DMS 273 (cell line): ENCODE results near the gene FNDC11.
"Not testable (repeated sequence)": the region's sequence is repeated elsewhere in the genome, so short reads cannot be mapped to it uniquely, and the experiment has no call there.

Source experiments
- DNase-seq: peaks from one replicate; lab custom pipeline; 2025; ENCODE audit not compliant: unreplicated experiment; lab: John Stamatoyannopoulos, UW

Gene FNDC11

GRCh38 chr20:63552481-63553249 lies 1.3 kb upstream of the FNDC11 start:
- no peak for DNase-seq

GRCh38 chr20:63553251-63553932 lies 567 bp upstream of the FNDC11 start:
- peak; percentile 91 for DNase-seq

DNA sequence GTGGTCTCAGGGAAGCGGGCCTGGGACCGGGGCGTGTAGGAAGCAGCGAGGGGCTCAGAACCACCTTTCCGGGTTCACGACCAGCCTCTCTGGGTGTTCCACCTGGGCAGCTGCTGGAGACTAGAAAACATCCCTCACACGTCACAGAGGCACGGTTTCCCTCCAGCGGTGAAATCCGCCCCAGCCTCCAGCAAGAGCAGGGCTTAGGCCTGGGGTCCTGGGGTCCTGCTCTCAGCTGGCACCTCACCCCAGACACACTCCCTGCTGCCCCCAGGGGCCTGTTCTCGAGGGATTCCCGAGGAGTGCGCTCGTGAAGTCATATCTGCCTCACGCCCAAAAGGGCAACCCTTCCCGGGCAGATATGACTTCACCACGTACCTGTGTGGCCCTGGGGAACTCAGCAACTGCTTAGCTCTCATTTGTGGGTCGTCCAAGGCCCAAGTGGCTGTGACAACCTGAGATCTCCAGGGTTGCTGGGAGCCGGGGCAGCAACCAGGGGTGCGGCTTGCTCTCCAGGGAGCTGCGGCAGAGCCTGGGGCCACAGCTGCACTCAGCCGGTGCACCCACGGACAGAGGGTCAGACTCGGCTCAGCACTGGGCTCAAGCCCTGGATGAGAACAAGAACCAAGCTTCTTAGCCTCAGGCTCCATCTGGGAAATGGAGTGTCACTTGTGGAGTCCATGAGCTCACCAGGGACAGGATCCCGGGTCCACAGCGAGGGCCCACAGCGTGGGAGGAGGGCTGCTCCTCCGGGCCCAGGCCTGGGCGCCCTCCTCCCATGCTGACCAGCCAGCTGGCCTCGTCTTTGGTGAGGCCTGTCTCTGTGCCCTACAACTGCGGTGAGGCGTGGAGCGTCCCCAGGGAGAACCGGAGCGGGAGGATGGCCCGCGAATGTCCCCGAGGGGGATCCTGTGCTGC lies 661 bp downstream of the FNDC11 start:
- DNase-seq, result no peak

DNA sequence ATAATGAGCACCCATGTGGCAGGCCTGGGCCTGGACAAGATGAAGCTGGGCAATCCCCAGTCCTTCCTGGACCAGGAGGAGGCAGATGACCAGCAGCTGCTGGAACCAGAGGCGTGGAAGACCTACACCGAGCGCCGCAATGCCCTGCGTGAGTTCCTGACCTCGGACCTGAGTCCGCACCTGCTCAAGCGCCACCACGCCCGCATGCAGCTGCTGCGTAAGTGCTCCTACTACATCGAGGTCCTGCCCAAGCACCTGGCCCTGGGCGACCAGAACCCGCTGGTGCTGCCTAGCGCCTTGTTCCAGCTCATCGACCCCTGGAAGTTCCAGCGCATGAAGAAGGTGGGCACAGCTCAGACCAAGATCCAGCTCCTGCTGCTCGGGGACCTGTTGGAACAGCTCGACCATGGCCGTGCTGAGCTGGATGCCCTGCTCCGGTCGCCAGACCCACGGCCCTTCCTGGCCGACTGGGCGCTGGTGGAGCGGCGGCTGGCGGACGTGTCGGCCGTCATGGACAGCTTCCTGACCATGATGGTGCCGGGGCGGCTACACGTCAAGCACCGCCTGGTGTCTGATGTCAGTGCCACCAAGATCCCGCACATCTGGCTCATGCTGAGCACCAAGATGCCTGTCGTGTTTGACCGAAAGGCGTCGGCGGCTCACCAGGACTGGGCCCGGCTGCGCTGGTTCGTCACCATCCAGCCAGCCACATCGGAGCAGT lies 1.9 kb downstream of the FNDC11 start:
- DNase-seq, result no peak

GRCh38 chr20:63556873-63557478 lies 3.0 kb downstream of the FNDC11 start:
- no peak for DNase-seq

DNA sequence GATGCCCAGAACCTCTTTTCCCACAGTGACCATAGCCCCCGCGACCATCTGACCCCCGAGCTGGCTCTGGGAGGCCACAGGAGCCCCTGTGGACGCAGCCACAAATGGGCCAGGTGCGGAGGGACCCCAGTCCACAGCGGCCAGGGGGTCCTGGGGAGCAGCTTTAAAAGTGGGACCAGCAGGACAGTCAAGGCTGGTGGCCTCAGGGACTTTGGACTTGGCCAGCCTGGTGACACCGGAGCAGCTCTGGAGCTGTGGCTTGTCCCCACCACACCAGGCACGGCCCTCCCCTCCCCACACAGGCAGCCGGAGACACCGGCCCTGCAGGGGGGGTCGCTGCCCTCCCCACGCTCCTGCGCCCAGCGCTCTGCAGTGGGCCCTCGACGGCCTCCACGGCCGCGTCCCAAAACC lies 3.5 kb downstream of the FNDC11 start:
- no peak for DNase-seq

GRCh38 chr20:63558804-63559484 lies 5.0 kb downstream of the FNDC11 start:
- DNase-seq, result no peak

GRCh38 chr20:63559485-63560332 lies 5.8 kb downstream of the FNDC11 start:
- not testable (repeated sequence) for DNase-seq

DNA sequence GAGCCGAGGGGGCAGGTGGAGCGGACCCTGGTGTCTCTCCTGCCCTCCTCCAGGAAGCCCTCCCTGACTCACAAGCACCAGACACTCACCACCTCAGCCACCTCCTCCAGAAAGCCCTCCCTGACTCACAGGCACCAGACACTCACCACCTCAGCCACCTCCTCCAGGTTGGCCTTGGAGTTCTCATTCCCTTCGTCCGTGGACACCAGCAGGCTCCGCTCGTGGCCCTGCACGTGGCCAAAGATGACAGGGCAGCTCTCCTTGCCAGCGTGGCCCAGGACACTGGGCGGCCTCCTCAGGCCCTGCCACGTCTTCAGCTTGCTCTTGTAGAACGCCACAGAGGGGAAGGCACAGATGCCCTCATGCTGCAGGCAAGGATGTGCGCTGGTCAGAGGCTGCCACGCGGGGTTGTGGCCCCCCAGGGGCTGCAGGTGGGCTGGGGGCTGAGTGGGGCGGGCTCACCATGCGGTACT lies 6.4 kb downstream of the FNDC11 start:
- no peak for DNase-seq

GRCh38 chr20:63560856-63561609 lies 7.1 kb downstream of the FNDC11 start:
- DNase-seq, result no peak

DNA sequence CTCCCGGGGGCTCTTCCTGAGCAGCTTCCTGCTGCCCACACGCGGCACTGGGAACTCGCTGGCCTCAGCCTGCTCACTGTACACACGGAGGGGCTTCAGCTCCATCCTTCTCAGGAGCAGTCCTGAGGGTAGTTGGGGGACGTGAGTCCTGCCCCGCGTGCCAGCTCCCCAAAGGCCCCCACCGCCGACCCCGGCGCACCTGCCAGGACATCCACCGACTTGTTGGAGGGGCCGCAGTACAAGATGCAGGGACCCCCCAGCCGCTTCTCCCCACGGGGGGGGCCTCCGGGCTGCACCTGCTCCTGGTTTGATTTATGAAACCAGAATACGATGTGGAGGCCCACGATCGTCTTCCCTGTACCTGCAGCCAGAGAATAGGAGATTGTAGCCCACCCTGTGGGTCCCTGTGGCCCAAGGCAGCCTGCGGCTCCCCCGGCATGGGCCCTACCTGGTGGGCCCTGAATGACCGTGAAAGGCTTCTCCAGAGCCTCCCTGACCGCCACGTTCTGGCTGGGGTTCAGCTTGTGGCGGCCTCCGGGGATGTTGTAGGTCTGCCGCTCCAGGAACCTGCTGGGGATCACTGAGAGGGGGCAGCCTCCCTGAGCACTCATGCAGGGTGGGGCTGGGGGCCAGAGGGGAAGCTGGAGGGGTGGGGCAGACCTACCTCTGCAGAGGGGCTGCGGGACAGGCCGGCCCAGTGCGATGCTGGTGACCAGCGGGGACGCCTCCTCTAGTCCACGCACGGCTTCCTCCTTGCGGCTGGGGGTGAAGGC lies 7.9 kb downstream of the FNDC11 start:
- DNase-seq, result no peak

GRCh38 chr20:63562461-63563224 lies 8.7 kb downstream of the FNDC11 start:
- no peak for DNase-seq

- no peak for DNase-seq
Measured at GRCh38 chr20:63563225-63563935, 9.4 kb downstream of the FNDC11 start.

DNA sequence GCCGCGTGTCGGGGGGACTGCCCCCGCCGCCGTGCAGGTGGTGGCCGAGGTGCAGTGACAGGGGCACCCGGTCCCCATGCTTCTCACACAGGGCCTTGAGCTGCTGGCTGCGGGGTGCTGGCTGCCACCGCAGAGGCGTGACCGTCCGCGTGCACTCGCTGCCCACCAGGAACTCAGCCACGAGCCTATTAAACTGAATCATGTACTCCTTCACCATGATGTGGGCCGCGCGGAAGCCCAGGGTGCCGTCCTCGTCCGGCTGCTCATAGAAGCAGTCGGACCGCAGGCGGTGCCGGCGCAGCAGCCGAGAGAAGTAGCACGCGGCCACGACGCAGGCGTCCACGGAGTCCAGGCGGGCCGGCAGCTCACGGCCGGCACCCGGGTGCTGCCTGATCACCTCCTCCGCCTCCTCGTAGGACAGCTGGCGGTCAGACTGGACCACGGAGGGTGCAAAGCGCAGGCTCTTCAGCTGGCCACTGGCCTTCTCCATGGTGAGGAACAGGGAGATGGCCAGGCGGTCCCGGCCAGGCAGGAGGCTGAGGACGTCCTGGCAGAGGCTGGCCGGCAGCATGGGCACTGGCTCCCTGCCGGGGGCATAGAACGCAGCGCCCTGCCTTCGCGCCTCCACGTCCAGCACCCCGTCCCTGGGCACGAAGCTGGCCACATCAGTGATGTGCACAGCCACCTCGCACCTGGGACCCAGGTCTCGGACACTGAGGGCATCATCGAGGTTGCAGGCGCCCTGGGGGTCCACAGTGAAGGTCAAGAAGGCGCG lies 10.3 kb downstream of the FNDC11 start:
- DNase-seq, result no peak

- no peak for DNase-seq
Measured at GRCh38 chr20:63565021-63565698, 11.2 kb downstream of the FNDC11 start.
